ENCODE measurements around the gene ZNF428.

ZNF428 gene

GRCh38 chr19:43660971-43661360 is 41.5 kb upstream of the ZNF428 start:
- TF ChIP-seq CTCF (IDR thresholded peaks at IDR 0.05; ENCODE audit: low read depth, low read length, poor library complexity, severe bottlenecking) (no peak), EZH2phosphoT487 (IDR thresholded peaks at IDR 0.05; ENCODE audit: borderline replicate concordance, low read length) (no peak)
- H4K20me1 ChIP-seq (ENCODE audit: control insufficient read depth, insufficient read depth, low read depth, low read length), result no peaks in the 10 kb centered on the region
- peaks cover 7% of the 10 kb centered on the region for H3K4me1 ChIP-seq (ENCODE audit: control insufficient read depth, low read length)
- peaks cover 3% of the 10 kb centered on the region; the same call in 1 of the 2 replicates for H3K27me3 ChIP-seq (ENCODE audit: control insufficient read depth, low read length)
- H3K9me2 ChIP-seq (replicated peaks; ENCODE audit: control insufficient read depth, low read length), result no peaks in the 10 kb centered on the region
- no peaks in the 10 kb centered on the region for H3K79me2 ChIP-seq (ENCODE audit: control insufficient read depth, low read length)
- no peak overlapping the region for H3K4me3 ChIP-seq (ENCODE audit: low read length)
- H3K27ac ChIP-seq (ENCODE audit: low read depth, low read length), result no peak overlapping the region
- H3K4me2 ChIP-seq (ENCODE audit: low read length), result no peak overlapping the region
- no peaks in the 10 kb centered on the region for H3K36me3 ChIP-seq (ENCODE audit: control insufficient read depth, low read length)
- H3K9me3 ChIP-seq (ENCODE audit: control insufficient read depth, insufficient read depth, low read length), result no peaks in the 10 kb centered on the region
- no peaks in the 10 kb centered on the region for H3F3A ChIP-seq (ENCODE audit: control insufficient read depth, insufficient read depth)

GRCh38 chr19:43660301-43660970 is 41.0 kb upstream of the ZNF428 start:
- Histone ChIP-seq H3K4me3 (ENCODE audit: low read length) (no peak overlapping the region), H3F3A (ENCODE audit: control insufficient read depth, insufficient read depth) (no peaks in the 10 kb centered on the region), H3K4me2 (ENCODE audit: low read length) (no peak overlapping the region), H3K9me3 (ENCODE audit: control insufficient read depth, insufficient read depth, low read length) (no peaks in the 10 kb centered on the region), H3K27me3 (ENCODE audit: control insufficient read depth, low read length) (peaks cover 3% of the 10 kb centered on the region; the same call in 1 of the 2 replicates), H4K20me1 (ENCODE audit: control insufficient read depth, insufficient read depth, low read depth, low read length) (no peaks in the 10 kb centered on the region), H3K4me1 (ENCODE audit: control insufficient read depth, low read length) (peaks cover 7% of the 10 kb centered on the region), H3K27ac (ENCODE audit: low read depth, low read length) (no peak overlapping the region), H3K79me2 (ENCODE audit: control insufficient read depth, low read length) (no peaks in the 10 kb centered on the region), H3K9me2 (replicated peaks; ENCODE audit: control insufficient read depth, low read length) (no peaks in the 10 kb centered on the region), H3K36me3 (ENCODE audit: control insufficient read depth, low read length) (no peaks in the 10 kb centered on the region)
- TF ChIP-seq CTCF (IDR thresholded peaks at IDR 0.05; ENCODE audit: low read depth, low read length, poor library complexity, severe bottlenecking) (no peak), EZH2phosphoT487 (IDR thresholded peaks at IDR 0.05; ENCODE audit: borderline replicate concordance, low read length) (no peak)

GRCh38 chr19:43658494-43658893 is 39.1 kb upstream of the ZNF428 start:
- no peaks in the 10 kb centered on the region for H4K20me1 ChIP-seq (ENCODE audit: control insufficient read depth, insufficient read depth, low read depth, low read length)
- H3K4me1 ChIP-seq (ENCODE audit: control insufficient read depth, low read length), result no peaks in the 10 kb centered on the region
- no peaks in the 10 kb centered on the region for H3K9me2 ChIP-seq (replicated peaks; ENCODE audit: control insufficient read depth, low read length)

More at GRCh38 chr19:43658494-43658893, 39.1 kb upstream of the ZNF428 start:
- Histone ChIP-seq H3K27ac (ENCODE audit: low read depth, low read length) (no peak overlapping the region), H3F3A (ENCODE audit: control insufficient read depth, insufficient read depth) (no peaks in the 10 kb centered on the region), H3K79me2 (ENCODE audit: control insufficient read depth, low read length) (no peaks in the 10 kb centered on the region), H3K27me3 (ENCODE audit: control insufficient read depth, low read length) (no peaks in the 10 kb centered on the region), H3K9me3 (ENCODE audit: control insufficient read depth, insufficient read depth, low read length) (no peaks in the 10 kb centered on the region), H3K4me3 (ENCODE audit: low read length) (no peak overlapping the region), H3K4me2 (ENCODE audit: low read length) (no peak overlapping the region), H3K36me3 (ENCODE audit: control insufficient read depth, low read length) (no peaks in the 10 kb centered on the region)
- TF ChIP-seq EZH2phosphoT487 (IDR thresholded peaks at IDR 0.05; ENCODE audit: borderline replicate concordance, low read length) (no peak), CTCF (IDR thresholded peaks at IDR 0.05; ENCODE audit: low read depth, low read length, poor library complexity, severe bottlenecking) (no peak)
